GM12874 (cell line): ENCODE results near the gene CTTNBP2.

Source experiments
- TF ChIP-seq, protein P1 (sequence below): IDR thresholded peaks from 2 replicates; pipeline ENCODE4 v1.5.1; 2011; ENCODE audit warnings: low read depth, mild to moderate bottlenecking, control low read depth, low read length, moderate library complexity; ENCODE audit not compliant: insufficient read depth

CTTNBP2 gene, protein sequence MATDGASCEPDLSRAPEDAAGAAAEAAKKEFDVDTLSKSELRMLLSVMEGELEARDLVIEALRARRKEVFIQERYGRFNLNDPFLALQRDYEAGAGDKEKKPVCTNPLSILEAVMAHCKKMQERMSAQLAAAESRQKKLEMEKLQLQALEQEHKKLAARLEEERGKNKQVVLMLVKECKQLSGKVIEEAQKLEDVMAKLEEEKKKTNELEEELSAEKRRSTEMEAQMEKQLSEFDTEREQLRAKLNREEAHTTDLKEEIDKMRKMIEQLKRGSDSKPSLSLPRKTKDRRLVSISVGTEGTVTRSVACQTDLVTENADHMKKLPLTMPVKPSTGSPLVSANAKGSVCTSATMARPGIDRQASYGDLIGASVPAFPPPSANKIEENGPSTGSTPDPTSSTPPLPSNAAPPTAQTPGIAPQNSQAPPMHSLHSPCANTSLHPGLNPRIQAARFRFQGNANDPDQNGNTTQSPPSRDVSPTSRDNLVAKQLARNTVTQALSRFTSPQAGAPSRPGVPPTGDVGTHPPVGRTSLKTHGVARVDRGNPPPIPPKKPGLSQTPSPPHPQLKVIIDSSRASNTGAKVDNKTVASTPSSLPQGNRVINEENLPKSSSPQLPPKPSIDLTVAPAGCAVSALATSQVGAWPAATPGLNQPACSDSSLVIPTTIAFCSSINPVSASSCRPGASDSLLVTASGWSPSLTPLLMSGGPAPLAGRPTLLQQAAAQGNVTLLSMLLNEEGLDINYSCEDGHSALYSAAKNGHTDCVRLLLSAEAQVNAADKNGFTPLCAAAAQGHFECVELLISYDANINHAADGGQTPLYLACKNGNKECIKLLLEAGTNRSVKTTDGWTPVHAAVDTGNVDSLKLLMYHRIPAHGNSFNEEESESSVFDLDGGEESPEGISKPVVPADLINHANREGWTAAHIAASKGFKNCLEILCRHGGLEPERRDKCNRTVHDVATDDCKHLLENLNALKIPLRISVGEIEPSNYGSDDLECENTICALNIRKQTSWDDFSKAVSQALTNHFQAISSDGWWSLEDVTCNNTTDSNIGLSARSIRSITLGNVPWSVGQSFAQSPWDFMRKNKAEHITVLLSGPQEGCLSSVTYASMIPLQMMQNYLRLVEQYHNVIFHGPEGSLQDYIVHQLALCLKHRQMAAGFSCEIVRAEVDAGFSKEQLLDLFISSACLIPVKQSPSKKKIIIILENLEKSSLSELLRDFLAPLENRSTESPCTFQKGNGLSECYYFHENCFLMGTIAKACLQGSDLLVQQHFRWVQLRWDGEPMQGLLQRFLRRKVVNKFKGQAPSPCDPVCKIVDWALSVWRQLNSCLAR (N-terminal part only)

DNA sequence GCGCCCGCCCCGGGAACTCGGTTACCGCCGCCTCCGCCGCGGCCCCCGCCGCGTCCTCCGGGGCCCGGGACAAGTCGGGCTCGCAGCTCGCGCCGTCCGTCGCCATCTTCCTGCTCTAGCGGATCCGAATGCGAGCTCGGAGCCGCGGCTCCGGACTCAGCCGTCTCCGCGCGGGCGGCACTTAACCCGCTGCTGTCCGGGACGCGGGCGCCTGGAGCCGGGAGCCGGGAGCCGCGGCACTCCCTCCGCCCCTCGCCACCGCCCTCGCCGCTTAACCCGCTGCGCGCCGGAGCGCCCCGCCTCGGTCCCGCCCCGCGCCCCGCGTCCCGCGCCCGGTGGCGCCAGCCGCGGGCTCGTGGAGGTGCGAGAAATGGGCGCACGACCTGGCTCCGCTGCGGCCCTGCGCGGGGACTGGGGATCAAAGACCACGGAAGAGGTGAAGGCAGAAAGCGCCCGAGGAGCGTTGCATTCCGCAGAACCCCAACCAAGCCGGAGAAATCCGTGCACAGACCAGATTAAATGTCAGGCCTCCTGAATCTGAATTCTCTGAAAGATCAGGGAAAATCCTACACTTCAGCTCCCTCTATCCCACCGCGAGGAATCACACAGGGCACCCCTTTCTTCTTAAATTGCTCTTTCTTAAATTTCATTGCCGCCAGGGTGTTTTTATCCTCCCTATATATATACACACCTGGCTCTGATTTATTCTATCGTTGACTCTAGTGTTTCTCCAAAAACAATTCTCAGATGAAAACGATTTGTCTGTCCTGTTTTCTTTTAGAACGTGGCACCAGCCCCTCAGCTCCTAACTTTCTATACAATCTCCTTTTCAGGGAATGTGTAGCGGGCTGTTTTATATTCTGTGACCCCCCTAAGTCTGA, at the start of gene CTTNBP2:
CTTNBP2 (minus strand) TSS at position 132 of the 881 bp plus-strand sequence; CDS start at position 106, 26 bp downstream.
- TF ChIP-seq, protein P1, sequence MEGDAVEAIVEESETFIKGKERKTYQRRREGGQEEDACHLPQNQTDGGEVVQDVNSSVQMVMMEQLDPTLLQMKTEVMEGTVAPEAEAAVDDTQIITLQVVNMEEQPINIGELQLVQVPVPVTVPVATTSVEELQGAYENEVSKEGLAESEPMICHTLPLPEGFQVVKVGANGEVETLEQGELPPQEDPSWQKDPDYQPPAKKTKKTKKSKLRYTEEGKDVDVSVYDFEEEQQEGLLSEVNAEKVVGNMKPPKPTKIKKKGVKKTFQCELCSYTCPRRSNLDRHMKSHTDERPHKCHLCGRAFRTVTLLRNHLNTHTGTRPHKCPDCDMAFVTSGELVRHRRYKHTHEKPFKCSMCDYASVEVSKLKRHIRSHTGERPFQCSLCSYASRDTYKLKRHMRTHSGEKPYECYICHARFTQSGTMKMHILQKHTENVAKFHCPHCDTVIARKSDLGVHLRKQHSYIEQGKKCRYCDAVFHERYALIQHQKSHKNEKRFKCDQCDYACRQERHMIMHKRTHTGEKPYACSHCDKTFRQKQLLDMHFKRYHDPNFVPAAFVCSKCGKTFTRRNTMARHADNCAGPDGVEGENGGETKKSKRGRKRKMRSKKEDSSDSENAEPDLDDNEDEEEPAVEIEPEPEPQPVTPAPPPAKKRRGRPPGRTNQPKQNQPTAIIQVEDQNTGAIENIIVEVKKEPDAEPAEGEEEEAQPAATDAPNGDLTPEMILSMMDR: no peak

DNA sequence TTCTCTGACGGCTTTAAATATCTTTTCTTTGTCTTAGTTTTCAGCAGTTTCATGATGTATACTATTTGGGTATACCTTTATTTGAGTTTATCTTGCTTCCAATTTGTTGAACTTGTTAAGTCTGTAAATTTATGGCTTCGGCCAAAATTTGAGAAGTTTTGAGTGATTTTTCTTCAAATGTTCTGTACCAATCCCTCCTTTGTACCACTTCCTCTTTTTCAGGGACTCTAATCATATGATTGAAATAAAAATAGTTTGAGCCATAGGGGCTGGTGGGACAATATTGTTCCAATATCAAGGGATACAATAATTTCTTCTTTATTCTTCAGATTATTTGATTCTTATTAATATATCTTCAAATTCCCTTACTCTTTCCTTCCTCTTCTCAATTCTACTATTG, 43.1 kb upstream of the CTTNBP2 start:
- TF ChIP-seq, protein P1: no peak

DNA sequence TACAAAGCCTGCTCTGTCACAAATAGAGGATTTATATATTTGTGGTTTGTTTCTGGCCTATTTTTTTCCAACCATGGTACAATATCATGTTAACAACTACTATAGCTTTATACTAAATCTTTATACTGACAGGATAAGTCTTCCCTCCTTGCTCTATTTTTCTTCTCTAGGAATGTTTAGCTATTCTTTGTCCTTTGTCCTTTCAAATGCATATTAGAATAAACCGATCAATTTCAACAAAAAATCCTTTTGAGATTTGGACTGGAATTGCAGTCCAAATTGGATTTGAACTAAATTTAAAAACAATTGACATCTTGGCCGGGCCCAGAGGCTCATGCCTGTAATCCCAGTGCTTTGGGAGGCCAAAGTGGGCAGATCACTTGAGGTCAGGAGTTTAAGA, 39.2 kb upstream of the CTTNBP2 start:
- TF ChIP-seq, protein P1: no peak

DNA sequence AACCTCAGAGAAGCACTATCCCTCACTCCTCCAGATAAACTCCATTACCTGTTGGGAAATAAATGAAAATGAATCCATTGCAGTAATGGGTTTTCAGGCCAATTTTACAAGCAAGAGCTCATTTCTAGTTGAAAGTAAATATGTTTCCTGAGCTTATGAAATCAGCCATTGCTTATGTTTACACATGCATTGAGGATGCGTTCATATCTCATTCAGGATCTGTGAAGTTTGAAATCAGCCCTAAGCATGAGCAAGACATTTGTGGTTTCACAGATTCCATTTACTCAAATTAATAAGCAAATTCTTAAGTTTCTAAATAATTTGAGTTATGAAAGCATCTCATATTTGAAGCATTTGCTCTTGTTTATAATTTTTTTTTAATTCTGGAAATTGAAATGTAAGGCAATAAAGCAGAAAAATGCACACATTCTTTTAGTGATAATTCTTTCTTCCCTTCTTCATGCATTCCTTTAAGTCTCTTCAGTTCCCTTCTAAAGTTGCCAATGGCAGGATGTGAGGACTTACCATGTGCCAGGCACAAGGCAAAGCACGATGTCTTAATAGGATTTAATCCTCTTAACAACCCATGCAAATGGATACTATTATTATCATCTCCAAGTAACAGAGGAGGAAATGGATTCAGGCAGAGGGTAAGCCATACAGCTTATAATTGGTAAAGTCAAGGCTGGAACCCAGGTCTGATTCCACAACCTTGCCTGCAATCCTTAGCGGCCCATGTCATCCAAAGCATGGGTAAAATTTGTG, 35.0 kb upstream of the CTTNBP2 start:
- TF ChIP-seq, protein P1: no peak

DNA sequence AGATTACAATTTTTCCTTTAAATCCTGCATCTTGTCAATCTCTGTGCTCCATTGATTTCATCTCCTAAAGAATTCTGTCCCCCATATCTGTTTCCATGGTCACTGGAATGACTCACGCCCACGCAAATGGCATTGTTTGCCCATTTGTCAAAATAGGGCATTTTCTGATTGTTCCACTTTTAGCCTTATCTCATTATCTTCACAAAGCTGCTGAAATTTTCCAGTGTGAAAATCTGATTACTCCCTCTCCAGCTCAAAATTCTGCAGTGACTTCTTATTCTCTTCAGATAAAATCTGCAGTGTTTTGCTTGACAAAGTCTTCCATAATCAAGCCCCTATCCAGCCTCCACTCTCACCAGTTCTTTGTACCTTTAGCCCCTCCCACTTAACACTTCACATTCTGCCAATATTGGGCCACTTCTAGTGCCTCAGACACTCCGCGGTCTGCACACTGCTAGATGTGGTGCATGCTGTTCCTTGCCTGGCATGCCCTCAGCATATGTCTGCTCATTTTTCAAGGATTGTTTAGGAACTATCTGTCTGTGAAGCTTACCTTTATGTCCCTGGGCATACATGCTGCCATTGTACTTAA, 33.9 kb upstream of the CTTNBP2 start:
- TF ChIP-seq, protein P1: no peak
